T47D (cell line): ENCODE data around the gene VGLL4.

Source experiments
- DNase-seq, 2 experiments: peaks; one replicate each; pipeline versions ENCODE4 v3.0.0 to v3.0.0-alpha.2; 2011 to 2012; ENCODE audit warnings: low read depth in 1 of 2, low spot score in 1 of 2
- JUND ChIP-seq: IDR thresholded peaks from 2 replicates; pipeline ENCODE4 v1.6.1; 2012; ENCODE audit warnings: low read depth
- in situ Hi-C: cut with HindIII; loops from 2 replicates; pipeline ENCODE4 v1.10.0; 2016; ENCODE audit warnings: low sequenced_read_pairs, low pct_unique_long_range_greater_than_20kb

The VGLL4 gene

GRCh38 chr3:11591391-11592282 is 52.1 kb downstream of the VGLL4 start:
- DNase-seq: peak in 1 of 2 experiments; percentile 83
- in situ Hi-C loops: no loop called here
- TF ChIP-seq JUND: no peak

- no peak for TF ChIP-seq JUND
- in situ Hi-C loops: no loop called here
Observed at GRCh38 chr3:11591002-11591355, 52.7 kb downstream of the VGLL4 start.

DNA sequence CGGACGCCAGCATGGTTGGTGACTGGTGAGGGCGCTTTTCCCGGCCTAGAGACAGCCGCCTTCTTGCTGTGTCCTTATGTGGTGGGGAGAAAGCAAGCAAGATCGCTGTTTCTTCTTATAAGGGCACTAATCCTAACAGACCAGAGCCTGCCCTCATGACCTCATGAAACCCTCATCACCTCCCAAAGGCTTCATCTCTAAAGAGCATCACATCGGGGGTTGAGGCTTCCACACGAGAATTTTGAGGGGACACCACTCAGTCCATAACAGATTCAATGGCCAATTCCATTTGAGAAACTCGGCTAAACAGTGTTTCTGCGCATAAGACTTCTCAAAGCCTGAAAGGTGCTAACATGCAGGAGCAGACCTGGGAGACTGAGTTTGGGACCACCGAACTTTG is 54.0 kb downstream of the VGLL4 start:
- in situ Hi-C loops: no loop called here
- DNase-seq: no peak
- TF ChIP-seq JUND: no peak

More at GRCh38 chr3:11591002-11591355, 52.7 kb downstream of the VGLL4 start:
- DNase-seq: no peak

- in situ Hi-C loops: no loop called here
- DNase-seq: no peak
- no peak for TF ChIP-seq JUND
Observed at GRCh38 chr3:11588755-11589154, 55.0 kb downstream of the VGLL4 start.

- no peak for TF ChIP-seq JUND
- in situ Hi-C loops: no loop called here
- DNase-seq: no peak
Observed at GRCh38 chr3:11588338-11588737, 55.4 kb downstream of the VGLL4 start.

GRCh38 chr3:11587766-11588165 is 55.9 kb downstream of the VGLL4 start:
- in situ Hi-C loops: no loop called here
- no peak for DNase-seq
- no peak for TF ChIP-seq JUND

DNA sequence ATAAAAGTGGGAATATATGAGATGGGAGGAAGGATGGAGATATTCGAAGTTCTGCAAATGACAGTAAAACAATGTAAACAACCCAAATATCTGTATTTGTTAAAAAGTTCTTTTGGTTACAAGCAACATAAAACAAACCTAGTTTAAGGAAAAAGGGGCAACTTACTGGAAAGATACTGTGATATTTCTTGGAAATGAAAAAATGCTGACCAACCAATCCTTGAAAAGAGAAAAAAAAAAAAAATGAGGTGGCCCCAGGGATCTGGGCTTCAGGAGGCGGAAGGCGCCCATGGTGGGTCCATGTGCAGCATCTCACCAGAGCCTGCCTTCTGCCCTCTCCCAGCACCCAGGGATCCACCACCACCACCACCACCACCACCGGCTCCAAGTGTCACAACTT is 59.1 kb downstream of the VGLL4 start:
- no peak for TF ChIP-seq JUND
- no peak for DNase-seq
- in situ Hi-C loops: no loop called here

- DNase-seq: no peak
Observed at GRCh38 chr3:11583638-11584046, 60.1 kb downstream of the VGLL4 start.

GRCh38 chr3:11583235-11583634 is 60.5 kb downstream of the VGLL4 start:
- in situ Hi-C loops: no loop called here
- no peak for DNase-seq
- no peak for TF ChIP-seq JUND

More at GRCh38 chr3:11583638-11584046, 60.1 kb downstream of the VGLL4 start:
- no peak for TF ChIP-seq JUND
- in situ Hi-C loops: no loop called here

DNA sequence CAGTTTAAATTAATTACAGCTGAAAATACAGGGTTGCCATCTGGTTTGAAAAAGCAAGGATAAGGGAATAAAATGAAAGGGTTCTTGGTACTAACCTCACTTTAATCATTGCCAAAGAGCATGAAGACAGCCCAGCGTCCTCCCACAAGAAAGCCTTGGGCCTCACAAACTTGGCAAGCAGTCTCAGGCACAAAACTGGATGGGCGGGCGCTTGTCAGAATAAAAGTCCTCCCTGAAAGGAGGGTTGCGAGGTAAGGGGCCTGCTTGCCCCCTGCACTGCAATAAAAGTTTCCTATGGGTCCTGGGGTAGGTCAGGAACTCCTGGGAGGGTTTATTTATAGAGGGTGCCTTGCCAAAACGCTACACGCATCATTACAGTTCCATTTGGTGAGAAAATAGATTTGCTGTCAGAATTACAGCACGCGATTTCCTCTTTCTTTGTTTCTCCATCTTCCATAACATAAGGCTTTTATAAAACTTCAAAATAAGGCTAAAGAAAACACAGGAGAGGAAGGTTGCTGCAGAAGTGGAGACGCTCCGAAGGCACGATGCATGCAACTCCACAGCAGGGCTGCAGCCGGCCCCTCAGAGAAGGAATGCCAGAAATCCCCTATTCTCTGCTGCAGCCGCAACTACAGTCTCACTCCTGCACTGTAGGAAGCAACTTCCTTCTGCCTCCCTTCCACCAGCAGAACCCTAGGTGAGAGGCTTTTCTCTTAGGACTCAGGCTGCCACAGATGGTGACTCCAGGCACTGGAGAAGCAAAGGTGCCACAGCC is 61.3 kb downstream of the VGLL4 start:
- peak; percentile 60 to 72 for DNase-seq
- no peak for TF ChIP-seq JUND
- in situ Hi-C loops: no loop called here

- peak in 1 of 2 experiments; percentile 39 for DNase-seq
- TF ChIP-seq JUND: no peak
- in situ Hi-C loops: no loop called here
Observed at GRCh38 chr3:11581237-11582190, 62.2 kb downstream of the VGLL4 start.

- no peak for TF ChIP-seq JUND
- DNase-seq: no peak
- in situ Hi-C loops: no loop called here
Observed at GRCh38 chr3:11580645-11581044, 63.1 kb downstream of the VGLL4 start.
